Breast epithelium (tissue), 3 donors: ENCODE data around the gene NHLRC1.

Source experiments
- POLR2A ChIP-seq: fragments of 450-650 bp; IDR thresholded peaks from one replicate; pipeline ENCODE4 v1.6.1; 2016; ENCODE audit warnings: antibody characterized with exemption, mild to moderate bottlenecking, moderate library complexity
- POLR2AphosphoS5 ChIP-seq, 3 donors: sonication (generic); formaldehyde crosslinking; IDR thresholded peaks; one replicate each; pipeline ENCODE4 v1.6.1; 2017; ENCODE audit warnings: antibody characterized with exemption in 3 of 3
- TF ChIP-seq, protein P1 (sequence below), 3 donors: fragments of 450-650 bp; IDR thresholded peaks; one replicate each; pipeline ENCODE4 v1.5.1; 2016 to 2017; ENCODE audit warnings: antibody characterized with exemption in 3 of 3, mild to moderate bottlenecking in 3 of 3, moderate library complexity in 3 of 3

DNA sequence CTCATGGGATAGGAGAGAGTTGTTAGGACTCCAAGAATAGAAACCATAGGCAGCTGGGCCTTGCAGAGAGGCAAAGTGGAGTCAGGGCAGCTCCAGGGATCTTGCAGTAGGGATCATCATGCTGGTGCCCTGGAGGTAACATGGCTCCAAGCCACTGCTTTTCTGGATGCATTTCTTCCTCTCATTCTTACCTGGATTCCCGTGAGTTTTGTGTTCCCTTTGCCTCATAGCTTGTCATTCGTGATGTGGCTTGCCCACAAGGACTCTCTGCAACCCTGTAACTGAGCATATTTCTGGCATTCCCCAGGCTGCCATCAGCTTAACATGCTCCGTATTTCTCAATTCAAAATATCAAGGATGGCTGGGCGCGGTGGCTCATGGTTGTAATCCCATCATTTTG, 5.3 kb downstream of the NHLRC1 start:
- TF ChIP-seq, protein P1, sequence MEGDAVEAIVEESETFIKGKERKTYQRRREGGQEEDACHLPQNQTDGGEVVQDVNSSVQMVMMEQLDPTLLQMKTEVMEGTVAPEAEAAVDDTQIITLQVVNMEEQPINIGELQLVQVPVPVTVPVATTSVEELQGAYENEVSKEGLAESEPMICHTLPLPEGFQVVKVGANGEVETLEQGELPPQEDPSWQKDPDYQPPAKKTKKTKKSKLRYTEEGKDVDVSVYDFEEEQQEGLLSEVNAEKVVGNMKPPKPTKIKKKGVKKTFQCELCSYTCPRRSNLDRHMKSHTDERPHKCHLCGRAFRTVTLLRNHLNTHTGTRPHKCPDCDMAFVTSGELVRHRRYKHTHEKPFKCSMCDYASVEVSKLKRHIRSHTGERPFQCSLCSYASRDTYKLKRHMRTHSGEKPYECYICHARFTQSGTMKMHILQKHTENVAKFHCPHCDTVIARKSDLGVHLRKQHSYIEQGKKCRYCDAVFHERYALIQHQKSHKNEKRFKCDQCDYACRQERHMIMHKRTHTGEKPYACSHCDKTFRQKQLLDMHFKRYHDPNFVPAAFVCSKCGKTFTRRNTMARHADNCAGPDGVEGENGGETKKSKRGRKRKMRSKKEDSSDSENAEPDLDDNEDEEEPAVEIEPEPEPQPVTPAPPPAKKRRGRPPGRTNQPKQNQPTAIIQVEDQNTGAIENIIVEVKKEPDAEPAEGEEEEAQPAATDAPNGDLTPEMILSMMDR (IDR thresholded peaks at IDR 0.05): no peak
- TF ChIP-seq POLR2AphosphoS5 (IDR thresholded peaks at IDR 0.05): no peak
- TF ChIP-seq POLR2A: no peak
